NCI-H128 (cell line): ENCODE results near the gene PMPCA.
"Not testable (repeated sequence)": the region's sequence is repeated elsewhere in the genome, so short reads cannot be mapped to it uniquely, and the experiment has no call there.

Source experiments
- DNase-seq: peaks from one replicate; lab custom pipeline; 2025; ENCODE audit not compliant: unreplicated experiment; lab: John Stamatoyannopoulos, UW

PMPCA gene

DNA sequence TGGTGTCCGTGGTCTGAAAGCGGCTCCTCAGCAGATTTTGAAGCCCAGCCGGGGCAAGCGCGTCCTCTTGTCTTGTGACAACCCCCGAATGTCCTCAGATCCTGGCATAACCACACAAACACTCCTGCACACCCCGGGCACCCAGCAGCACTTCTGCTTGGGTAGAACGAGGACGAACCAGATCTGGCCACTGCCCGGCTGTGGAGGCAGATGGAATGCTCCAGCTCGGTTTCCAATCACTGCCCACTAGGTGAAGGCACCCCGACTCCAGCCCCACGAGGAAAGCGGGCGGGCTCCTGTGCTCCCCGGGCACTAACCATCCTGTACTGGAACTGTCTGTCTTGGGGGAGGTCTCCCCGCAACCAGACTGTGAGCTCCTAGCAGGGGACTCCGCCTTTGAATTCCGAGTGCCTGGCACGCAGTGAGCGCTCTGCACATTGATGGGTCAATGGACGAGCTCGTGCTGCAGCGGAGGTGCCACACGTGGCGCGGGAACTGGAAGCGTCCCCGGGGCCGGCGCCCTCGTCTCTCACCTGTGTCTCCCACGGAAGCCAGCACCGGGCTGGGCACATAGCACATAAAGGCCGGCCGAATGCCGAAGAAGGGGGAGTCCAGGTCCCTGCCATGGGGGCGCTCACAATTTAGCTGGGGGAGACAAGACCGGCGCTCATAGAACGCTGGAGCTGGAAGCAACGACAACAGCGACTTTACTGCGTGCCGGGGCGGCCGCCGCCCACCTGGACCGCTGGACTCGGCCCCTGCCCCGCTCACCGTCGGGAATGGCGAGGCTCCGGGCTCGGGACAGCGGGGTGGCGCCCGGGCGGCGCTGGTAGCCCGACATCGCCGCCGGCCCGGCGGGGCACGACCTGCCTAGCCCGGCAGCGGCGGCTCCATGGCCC lies 652 bp upstream of the PMPCA start:
- DNase-seq, result no peak

DNA sequence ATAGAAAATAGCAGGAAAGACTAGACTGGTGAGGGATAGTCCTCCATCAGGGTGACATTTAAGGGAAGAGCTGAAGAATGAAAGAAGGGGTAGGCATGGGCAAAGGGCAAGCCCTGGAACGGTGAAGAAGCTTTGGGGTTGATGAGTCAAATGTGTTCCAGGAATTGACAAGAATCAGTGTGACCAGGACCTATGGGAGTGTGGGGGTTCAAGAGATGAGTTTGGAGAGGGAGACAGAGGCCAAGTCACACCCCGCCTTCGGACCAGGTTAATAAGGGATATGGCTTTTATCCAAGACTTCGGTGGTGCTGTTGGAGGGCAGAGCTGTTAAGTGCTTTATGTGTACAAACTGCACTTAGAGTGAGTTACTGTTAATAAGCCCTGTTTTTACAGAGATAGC lies 920 bp downstream of the PMPCA start:
- DNase-seq, result no peak

DNA sequence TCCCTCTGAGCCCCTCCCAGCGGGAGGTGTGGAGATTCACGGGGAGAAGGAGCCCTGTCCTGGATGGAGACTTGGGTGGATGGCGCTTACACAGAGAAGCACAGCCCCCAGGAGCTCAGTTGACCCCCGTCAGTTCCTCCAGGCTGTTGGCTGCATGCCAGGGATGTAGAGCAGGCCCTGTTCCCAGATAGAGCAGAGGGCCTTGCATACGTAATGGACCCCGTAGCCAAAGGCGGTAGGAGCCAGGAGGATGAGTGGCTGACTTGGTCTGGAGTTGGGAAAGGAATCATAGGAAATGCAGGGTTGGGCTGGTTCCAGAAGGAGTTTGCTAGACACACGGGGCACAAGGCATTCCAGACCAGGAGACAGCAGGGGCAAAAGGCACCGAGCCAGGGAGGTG lies 2.5 kb downstream of the PMPCA start:
- DNase-seq, result no peak

DNA sequence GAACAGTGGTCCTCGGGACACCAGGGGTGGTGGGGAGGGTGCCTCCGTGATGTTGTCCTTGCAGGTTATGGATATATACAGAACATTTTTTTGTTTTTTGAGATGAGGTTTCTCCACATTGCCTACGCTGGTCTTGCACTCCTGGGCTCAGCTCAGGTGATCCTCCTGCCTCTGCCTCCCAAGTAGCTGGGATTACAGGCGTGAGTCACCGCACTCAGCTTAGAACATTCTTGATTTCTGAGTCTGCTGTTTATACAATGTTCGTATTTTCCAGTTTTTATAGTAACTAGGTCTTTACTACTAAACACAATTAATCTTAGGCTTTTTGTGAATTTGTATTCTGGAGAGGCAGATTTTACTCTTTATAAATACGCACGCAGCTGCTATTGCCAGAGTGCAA lies 6.0 kb downstream of the PMPCA start:
- DNase-seq, result no peak

DNA sequence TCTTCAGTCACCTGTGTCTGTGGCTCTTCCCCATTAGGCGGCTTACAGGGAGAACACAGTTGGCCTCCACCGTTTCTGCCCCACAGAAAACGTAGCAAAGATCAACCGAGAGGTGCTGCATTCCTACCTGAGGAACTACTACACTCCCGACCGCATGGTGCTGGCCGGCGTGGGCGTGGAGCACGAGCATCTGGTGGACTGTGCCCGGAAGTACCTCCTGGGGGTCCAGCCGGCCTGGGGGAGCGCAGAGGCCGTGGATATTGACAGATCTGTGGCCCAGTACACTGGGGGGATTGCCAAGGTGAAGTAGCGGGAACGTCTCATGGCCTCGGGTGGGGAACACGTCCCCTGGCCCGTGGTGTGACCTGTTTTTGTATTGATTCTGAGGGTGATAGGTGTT lies 6.5 kb downstream of the PMPCA start:
- DNase-seq, result no peak

DNA sequence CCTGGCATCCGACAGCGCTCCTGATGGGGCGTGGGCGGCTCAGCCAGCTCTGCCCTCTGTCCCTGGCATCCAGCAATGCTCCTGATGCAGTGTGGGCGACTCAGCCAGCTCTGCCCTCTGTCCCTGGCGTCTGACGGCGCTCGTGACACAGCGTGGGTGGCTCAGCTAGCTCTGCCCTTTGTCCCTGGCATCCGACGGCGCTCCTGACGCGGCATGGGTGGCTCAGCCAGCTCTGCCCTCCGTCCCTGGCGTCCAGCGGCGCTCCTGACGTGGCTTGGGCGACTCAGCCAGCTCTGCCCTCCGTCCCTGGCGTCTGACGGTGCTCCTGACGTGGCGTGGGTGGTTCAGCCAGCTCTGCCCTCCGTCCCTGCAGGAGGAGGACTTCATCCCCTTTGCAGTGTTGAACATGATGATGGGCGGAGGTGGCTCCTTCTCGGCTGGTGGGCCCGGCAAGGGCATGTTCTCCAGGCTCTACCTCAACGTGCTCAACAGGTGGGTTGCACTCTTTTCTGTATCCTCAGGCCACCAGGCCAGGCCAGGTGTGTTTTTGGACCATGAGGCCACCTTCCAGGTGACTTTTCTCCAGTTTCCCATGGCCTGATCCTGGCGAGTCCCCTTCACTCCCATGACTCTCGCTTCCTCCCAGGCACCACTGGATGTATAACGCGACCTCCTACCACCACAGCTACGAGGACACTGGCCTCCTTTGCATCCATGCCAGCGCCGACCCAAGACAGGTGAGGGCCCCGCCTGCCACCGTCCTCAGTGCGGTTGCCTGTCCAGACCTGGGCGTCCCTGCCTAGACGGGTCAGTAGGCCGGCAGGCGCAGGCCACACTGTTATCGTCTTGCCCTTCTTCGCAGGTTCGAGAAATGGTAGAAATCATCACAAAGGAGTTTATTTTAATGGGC lies 8.0 kb downstream of the PMPCA start:
- no peak for DNase-seq

DNA sequence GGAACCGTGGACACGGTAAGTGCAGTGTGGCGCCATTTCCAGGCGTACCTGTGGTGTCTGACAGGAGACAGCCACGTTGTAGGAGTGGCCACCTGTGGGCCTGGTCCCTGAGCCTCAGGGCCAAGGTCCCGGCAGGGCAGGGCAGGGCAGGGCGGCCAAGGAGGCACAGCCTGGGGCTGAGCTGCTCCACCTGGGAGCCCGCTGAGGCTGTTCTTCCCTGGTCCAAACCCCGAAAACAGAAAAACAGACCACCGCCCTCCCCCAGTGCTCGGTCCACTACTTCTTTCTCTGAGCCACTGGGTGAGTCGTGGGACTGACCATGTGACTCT lies 8.6 kb downstream of the PMPCA start:
- DNase-seq, result no peak

DNA sequence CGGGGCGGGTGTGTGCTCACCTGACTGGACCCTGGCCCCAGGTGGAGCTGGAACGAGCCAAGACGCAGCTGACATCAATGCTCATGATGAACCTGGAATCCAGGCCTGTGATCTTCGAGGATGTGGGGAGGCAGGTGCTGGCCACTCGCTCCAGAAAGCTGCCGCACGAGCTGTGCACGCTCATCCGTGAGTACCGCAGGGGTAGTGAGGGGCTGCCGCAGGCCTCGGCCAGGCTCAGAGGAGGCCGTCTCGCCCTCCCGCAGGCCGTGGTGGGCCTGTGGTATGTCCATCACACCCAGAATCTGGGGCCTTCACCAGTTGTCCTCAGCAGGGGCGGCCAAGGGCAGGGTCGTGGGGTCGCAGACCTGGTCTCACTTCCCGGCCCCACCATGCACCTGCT lies 11.3 kb downstream of the PMPCA start:
- DNase-seq, result no peak

DNA sequence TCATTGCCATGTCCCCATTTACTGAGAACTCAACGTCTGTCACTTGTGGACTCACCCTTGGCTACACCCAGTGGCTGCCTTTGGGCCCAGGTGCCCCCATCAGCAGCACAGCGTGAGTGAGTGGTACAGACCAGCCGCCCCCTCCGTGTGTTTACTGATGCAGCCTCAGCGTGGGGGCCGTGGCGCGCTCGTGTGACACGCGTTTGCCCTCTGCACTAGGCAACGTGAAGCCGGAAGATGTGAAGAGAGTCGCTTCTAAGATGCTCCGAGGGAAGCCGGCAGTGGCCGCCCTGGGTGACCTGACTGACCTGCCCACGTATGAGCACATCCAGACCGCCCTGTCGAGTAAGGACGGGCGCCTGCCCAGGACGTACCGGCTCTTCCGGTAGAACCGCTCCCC lies 12.4 kb downstream of the PMPCA start:
- DNase-seq, result no peak

DNA sequence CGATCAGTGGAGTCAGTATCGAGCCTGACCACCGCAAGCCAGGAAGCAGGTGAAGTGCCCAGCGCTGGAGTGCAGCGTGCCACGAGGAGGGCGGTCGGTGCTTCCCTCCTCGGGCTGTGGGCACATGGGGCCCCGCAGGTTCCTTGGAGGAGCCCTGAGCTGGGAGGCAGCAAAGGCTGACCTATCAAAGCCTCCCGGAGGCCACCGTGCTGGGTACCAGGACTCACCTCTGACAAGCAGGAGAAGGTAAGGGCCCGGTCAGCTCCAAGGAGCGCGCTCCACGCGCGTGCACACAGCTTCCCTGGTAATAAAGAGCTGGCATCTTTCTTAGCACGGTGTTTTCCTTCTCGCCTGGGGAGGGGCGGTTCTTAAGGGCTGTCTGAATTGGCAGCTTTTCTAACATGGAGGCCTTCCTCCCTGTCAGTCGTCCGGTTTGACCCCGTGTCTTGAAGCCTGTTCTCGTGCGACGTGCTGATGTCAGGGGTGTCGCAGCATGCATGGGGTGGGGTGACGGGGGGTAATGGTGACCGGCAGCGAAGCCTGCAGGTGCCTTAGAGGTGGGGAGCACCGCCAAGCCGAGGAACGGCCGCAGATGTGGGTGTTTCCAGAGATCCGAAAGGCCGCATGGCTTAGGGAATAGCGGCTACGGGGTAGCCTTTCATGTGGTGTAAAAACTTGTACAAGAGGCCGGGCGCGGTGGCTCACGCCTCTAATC lies 13.1 kb downstream of the PMPCA start:
- no peak for DNase-seq

DNA sequence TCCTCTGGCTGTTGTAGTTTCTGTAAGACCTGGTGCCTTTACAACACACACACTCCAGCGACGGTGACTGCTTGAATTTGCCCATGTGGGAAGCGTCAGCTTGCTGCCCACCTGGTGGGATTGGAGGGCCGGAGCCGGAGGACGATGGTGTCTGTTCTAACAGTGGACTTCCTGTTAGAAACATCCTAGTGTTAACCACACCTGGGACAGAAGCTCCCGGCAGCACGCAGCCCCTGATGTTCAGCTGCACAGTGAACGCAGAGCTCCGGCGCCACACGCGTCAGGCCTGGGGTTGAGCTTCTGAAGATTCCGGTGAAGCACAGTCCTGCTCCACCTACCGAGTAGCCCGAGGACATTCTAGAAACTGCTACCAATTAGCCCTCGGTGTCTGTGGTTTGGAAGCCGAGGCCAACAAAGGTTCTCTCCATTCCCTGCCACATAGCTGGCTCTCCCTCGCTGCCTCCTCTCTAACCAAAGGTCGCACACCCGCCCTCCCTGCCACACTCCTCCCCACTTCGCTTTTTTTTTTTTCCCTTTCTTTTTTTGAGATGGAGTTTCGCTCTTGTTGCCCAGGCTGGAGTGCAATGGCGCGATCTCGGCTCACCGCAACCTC lies 14.4 kb downstream of the PMPCA start:
- DNase-seq, result no peak

DNA sequence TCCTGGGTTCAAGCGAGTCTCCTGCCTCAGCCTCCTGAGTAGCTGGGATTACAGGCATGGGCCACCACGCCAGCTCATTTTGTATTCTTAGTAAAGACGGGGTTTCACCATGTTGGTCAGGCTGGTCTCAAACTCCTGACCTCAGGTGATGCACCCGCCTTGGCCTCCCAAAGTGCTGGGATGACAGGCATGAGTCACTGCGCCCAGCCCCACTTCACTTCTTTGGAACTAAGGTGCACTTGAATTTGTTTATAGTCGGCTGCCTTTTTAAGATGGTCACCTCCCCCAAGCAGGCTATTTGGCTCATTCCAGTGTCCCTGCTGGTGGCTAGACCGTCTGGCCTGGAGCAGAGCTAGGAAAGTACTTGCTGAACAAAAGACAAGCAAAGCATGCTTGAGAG lies 14.9 kb downstream of the PMPCA start:
- not testable (repeated sequence) for DNase-seq

DNA sequence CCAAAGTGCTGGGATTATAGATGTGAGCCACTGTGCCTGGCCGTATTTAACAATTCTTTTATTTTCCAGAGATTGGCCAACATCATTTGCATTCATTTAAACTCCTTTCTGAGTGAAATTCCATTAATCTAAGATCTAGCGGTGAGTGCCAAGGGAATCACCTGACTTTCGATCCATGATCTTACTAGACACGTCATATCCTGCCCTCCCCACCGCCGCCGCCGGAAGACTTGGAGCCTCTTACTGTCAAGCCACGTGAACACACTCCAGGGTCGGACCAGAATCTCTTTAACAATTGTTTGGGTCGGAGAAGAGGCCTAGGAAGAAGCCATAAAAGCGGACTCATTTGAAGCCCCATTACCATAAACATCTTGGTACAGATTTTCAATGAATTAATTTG lies 16.3 kb downstream of the PMPCA start:
- no peak for DNase-seq

DNA sequence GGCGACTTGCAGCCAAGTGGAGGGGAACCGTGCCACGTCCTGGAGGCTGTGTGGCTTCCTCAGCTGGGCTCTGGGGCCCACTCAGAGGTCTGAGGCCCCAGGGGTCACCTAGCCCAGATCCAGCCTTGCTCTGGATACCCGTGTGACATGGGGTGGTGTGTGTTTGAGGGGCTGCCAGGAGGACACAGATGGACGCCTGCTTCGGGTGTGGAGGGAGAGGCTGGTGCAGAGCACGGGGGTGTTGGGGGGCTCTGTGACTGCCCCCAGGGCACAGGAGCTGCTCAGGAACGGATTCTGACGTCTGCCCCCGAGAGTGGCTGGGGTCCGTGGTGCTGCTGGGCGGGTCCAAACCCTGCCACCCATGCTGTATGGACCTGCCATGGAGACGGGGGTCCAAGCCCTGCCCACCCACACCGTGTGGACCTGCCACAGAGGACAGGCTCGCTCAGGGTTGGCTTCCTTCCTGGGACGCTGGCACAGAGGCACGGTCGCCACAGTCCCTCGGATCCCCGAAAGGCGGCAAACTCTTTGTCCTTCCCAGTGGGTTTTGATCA lies 18.7 kb downstream of the PMPCA start:
- DNase-seq, result no peak

DNA sequence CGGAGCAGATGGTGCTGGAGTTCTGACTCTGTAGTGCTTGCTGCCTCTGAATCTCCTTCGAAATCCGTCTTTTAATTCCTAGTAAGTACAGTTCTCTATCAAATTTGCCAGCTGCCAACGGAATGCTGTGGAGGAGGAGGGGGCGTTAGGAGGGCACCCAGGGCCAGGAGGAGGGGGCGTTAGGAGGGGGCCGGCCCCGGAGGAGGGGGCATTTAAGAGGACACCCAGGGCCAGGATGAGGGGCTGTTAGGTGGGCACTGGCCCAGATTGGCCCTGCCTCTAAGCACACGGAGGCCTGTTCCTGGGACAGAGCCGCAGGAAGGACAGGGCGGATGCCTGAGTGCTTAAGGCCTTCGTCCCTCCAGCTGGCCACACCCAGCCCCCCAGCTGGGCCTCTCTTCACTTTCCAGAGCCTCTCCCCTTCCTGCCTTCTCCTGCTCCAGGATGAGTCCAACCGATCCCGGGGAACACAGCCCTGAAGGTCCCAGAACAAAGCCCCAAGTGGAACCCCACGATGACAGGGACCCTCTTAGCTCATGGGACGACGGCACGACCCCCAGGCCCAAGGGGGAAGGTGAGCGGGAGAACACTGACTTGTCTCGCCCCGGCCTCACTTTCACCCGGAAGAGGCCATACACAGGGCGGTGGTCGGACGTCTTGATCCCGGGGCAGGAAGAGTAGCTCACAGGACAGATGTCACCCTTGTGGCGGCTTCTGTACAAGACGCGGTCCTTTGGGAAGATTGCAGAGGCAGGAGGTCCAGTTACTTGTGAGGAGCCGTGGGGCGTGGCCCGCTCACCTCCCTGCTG lies 19.4 kb downstream of the PMPCA start:
- DNase-seq, result no peak

DNA sequence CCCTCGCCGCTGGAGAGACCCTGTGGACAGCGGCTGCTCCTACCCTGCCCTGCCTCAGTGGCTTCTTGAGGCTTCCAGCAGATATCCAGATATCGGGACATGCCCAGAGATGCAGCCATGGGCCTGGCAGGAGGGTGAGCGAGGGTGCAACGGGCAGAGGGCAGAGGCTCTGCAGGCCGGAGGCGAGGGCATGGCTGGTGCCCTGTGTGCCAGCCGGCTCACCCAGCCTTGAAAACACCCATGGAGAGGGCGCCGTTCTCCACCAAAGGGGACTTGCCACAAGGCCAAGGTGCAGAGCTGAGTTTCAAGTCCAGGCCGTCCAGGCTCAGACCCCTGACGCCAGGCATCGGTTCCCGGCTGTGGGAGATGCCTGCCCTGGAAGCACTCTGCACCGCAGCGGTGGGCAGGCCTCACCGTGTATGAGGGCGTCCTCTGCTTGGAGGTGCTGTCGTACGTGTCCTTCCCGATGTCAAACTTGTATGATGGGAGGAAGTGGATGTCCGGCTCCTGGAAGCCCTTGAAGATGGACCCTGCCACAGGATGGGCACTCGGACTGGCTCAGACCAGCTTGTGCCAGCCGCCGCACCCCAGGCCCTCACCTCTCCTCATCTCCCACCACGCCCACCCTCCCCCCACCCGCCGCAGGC lies 20.3 kb downstream of the PMPCA start:
- no peak for DNase-seq

DNA sequence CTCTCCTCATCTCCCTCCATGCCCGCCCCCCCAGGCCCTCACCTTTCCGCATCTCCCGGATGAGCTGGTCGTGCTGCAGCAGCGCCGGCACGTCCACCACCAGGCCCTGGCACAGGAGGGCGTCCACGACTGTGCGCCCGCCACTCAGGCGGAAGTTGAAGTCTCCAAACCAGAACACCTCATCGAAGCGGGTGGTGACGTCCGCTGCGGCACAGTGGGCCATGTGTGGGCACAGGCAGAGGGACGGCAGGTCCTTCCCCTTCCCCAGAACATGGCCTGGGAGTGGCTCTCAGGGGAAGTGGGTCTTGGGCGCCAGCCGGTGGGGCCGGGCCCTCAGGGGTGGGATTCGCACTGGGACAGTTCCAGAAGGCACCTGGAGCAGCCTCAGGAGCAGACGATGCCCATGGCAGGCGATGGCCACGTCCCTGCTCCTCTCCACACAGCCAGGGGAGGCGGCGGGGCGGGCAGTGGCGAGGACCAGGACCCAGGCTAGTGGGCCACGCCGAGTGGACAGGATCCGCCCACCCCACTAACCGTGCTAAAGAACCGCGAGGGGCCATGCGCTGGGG lies 21.4 kb downstream of the PMPCA start:
- no peak for DNase-seq

DNA sequence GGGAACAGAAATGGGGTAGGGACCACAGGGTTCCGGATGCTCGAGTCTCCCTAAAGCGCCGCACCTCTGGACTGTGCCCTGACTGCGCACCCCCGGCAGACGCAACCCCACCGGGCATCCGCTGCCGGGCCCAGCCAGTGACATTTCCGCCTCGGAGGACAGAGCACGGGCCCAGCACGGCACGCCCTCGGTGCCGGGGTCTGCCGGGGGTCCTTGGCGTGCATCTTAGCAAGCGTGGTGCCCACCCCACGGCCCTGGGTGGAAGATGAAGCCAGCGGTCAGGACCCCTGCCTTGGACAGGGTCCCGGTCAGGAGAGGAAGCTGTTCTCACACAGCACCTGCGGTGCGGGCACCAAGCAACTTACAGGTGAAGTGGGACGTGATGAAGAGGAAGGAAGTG lies 22.1 kb downstream of the PMPCA start:
- DNase-seq, result no peak

DNA sequence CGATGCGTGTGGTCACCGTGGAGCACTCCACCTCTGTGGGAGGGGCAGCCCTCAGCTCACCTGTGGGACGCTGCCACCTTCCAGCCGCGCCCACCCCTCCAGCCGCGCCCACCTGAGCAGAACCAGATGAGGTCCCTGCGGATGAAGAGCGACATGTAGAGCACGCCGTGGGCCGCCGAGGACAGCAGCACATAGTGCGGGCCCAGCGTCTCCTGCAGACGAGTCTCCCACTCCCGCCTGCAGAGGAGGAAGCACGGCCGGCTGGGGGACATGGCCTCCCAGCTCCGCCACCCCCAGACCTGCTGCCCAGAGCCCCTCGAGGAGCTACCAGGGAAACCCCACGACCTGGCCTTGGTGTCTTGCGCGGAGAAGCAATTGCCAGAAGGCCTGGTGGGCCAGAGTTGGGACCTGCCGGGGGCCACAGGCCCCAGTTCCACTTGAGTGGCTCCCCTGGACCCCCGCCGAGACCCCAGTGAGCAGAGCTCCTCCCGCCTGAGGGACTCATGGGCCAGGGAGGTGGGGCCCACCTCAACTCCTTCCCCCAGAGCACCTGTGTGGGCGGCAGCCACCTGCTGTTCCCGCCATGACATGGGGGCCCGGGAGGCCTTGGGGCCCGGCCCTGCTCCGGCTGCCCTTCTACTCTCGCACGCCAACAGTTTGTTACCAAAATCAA lies 22.7 kb downstream of the PMPCA start:
- no peak for DNase-seq
